ENCODE data around the gene SRRM3.
"Not testable (repeated sequence)": the region's sequence is repeated elsewhere in the genome, so short reads cannot be mapped to it uniquely, and the experiment has no call there.

The SRRM3 gene

GRCh38 chr7:76310102-76310957 is 108.6 kb downstream of the SRRM3 start:
- peaks cover 6% of the 10 kb centered on the region for H3K4me1 Mint-ChIP-seq
- H3K9me3 Mint-ChIP-seq = no peaks in the 10 kb centered on the region
- DNase-seq (ENCODE audit: low spot score in 2 of 2) (no peak), ATAC-seq (replicated peaks; ENCODE audit: extremely low read depth, poor library complexity, severe bottlenecking) (no peak)
- H3K27ac Mint-ChIP-seq (ENCODE audit: low read depth) = no peak overlapping the region
- peaks cover 2% of the 10 kb centered on the region for H3K36me3 Mint-ChIP-seq (ENCODE audit: insufficient read depth)
- H3K4me3 Mint-ChIP-seq = no peak overlapping the region
- H3K27me3 Mint-ChIP-seq = no peaks in the 10 kb centered on the region

GRCh38 chr7:76311838-76312237 is 110.1 kb downstream of the SRRM3 start:
- not testable (repeated sequence) for DNase-seq (ENCODE audit: low spot score in 2 of 2); H3K9me3 Mint-ChIP-seq; H3K36me3 Mint-ChIP-seq (ENCODE audit: insufficient read depth); ATAC-seq (replicated peaks; ENCODE audit: extremely low read depth, poor library complexity, severe bottlenecking); H3K4me1 Mint-ChIP-seq; H3K4me3 Mint-ChIP-seq; H3K27me3 Mint-ChIP-seq; H3K27ac Mint-ChIP-seq (ENCODE audit: low read depth)

GRCh38 chr7:76314042-76314721 is 112.5 kb downstream of the SRRM3 start:
- peaks cover 23% of the 10 kb centered on the region for H3K4me1 Mint-ChIP-seq
- H3K4me3 Mint-ChIP-seq = peak overlapping the region; percentile 23
- DNase-seq (ENCODE audit: low spot score in 2 of 2) (peak; percentile 91 to 97), ATAC-seq (replicated peaks; ENCODE audit: extremely low read depth, poor library complexity, severe bottlenecking) (peak; percentile 45)
- H3K27ac Mint-ChIP-seq (ENCODE audit: low read depth) = no peak overlapping the region
- H3K9me3 Mint-ChIP-seq = no peaks in the 10 kb centered on the region
- peaks cover 13% of the 10 kb centered on the region for H3K36me3 Mint-ChIP-seq (ENCODE audit: insufficient read depth)
- no peaks in the 10 kb centered on the region for H3K27me3 Mint-ChIP-seq

GRCh38 chr7:76314740-76315139 is 113.0 kb downstream of the SRRM3 start:
- not testable (repeated sequence) for DNase-seq (ENCODE audit: low spot score in 2 of 2); H3K9me3 Mint-ChIP-seq; H3K4me3 Mint-ChIP-seq; H3K27ac Mint-ChIP-seq (ENCODE audit: low read depth); ATAC-seq (replicated peaks; ENCODE audit: extremely low read depth, poor library complexity, severe bottlenecking); H3K27me3 Mint-ChIP-seq
- Mint-ChIP-seq H3K4me1 (peaks cover 24% of the 10 kb centered on the region), H3K36me3 (ENCODE audit: insufficient read depth) (peaks cover 13% of the 10 kb centered on the region)

GRCh38 chr7:76315364-76315763 is 113.7 kb downstream of the SRRM3 start:
- DNase-seq (ENCODE audit: low spot score in 2 of 2) = no peak

GRCh38 chr7:76316984-76317781 is 115.5 kb downstream of the SRRM3 start:
- H3K36me3 Mint-ChIP-seq (ENCODE audit: insufficient read depth) = peaks cover 16% of the 10 kb centered on the region
- no peak for ATAC-seq (replicated peaks; ENCODE audit: extremely low read depth, poor library complexity, severe bottlenecking)
- no peak for DNase-seq (ENCODE audit: low spot score in 2 of 2)
- no peaks in the 10 kb centered on the region for H3K27me3 Mint-ChIP-seq
- peak overlapping the region; percentile 87 for H3K27ac Mint-ChIP-seq (ENCODE audit: low read depth)
- H3K9me3 Mint-ChIP-seq = no peaks in the 10 kb centered on the region
- H3K4me3 Mint-ChIP-seq = peak overlapping the region; percentile 93
- peaks cover 24% of the 10 kb centered on the region for H3K4me1 Mint-ChIP-seq

More at GRCh38 chr7:76315364-76315763, 113.7 kb downstream of the SRRM3 start:
- H3K27me3 Mint-ChIP-seq = no peaks in the 10 kb centered on the region
- peaks cover 24% of the 10 kb centered on the region for H3K4me1 Mint-ChIP-seq
- H3K27ac Mint-ChIP-seq (ENCODE audit: low read depth) = no peak overlapping the region
- H3K9me3 Mint-ChIP-seq = no peaks in the 10 kb centered on the region
- H3K36me3 Mint-ChIP-seq (ENCODE audit: insufficient read depth) = peaks cover 16% of the 10 kb centered on the region
- H3K4me3 Mint-ChIP-seq = no peak overlapping the region
- no peak for ATAC-seq (replicated peaks; ENCODE audit: extremely low read depth, poor library complexity, severe bottlenecking)

GRCh38 chr7:76317782-76318487 is 116.2 kb downstream of the SRRM3 start:
- Mint-ChIP-seq H3K9me3 (no peaks in the 10 kb centered on the region), H3K4me3 (peak overlapping the region; percentile 93), H3K27me3 (no peaks in the 10 kb centered on the region), H3K36me3 (ENCODE audit: insufficient read depth) (peaks cover 16% of the 10 kb centered on the region), H3K4me1 (peaks cover 24% of the 10 kb centered on the region), H3K27ac (ENCODE audit: low read depth) (peak overlapping the region; percentile 87)
- peak; percentile 97 for ATAC-seq (replicated peaks; ENCODE audit: extremely low read depth, poor library complexity, severe bottlenecking)
- peak; percentile 88 to 91 for DNase-seq (ENCODE audit: low spot score in 2 of 2)

- H3K27me3 Mint-ChIP-seq = no peaks in the 10 kb centered on the region
- H3K27ac Mint-ChIP-seq (ENCODE audit: low read depth) = peak overlapping the region; percentile 87
- H3K36me3 Mint-ChIP-seq (ENCODE audit: insufficient read depth) = peaks cover 16% of the 10 kb centered on the region
- ATAC-seq (replicated peaks; ENCODE audit: extremely low read depth, poor library complexity, severe bottlenecking) = peak; percentile 63
- peaks cover 24% of the 10 kb centered on the region for H3K4me1 Mint-ChIP-seq
- DNase-seq (ENCODE audit: low spot score in 2 of 2) = peak; percentile 37 to 44
- H3K9me3 Mint-ChIP-seq = no peaks in the 10 kb centered on the region
- peak overlapping the region; percentile 93 for H3K4me3 Mint-ChIP-seq
These were observed 117.0 kb downstream of the SRRM3 start for GRCh38 chr7:76318488-76319353.

- Mint-ChIP-seq H3K27me3 (no peaks in the 10 kb centered on the region), H3K4me1 (peaks cover 24% of the 10 kb centered on the region), H3K9me3 (no peaks in the 10 kb centered on the region), H3K36me3 (ENCODE audit: insufficient read depth) (peaks cover 31% of the 10 kb centered on the region), H3K4me3 (no peak overlapping the region), H3K27ac (ENCODE audit: low read depth) (no peak overlapping the region)
- DNase-seq (ENCODE audit: low spot score in 2 of 2) = no peak
- ATAC-seq (replicated peaks; ENCODE audit: extremely low read depth, poor library complexity, severe bottlenecking) = no peak
These were observed 123.4 kb downstream of the SRRM3 start for GRCh38 chr7:76325092-76325491.

GRCh38 chr7:76325811-76326210 is 124.1 kb downstream of the SRRM3 start:
- no peak for ATAC-seq (replicated peaks; ENCODE audit: extremely low read depth, poor library complexity, severe bottlenecking)
- H3K9me3 Mint-ChIP-seq = no peaks in the 10 kb centered on the region
- H3K36me3 Mint-ChIP-seq (ENCODE audit: insufficient read depth) = peaks cover 35% of the 10 kb centered on the region
- H3K4me3 Mint-ChIP-seq = no peak overlapping the region
- H3K27me3 Mint-ChIP-seq = no peaks in the 10 kb centered on the region
- DNase-seq (ENCODE audit: low spot score in 2 of 2) = no peak
- H3K27ac Mint-ChIP-seq (ENCODE audit: low read depth) = no peak overlapping the region
- H3K4me1 Mint-ChIP-seq = peaks cover 28% of the 10 kb centered on the region

- peaks cover 29% of the 10 kb centered on the region for H3K4me1 Mint-ChIP-seq
- no peaks in the 10 kb centered on the region for H3K9me3 Mint-ChIP-seq
- H3K4me3 Mint-ChIP-seq = no peak overlapping the region
- no peak for DNase-seq (ENCODE audit: low spot score in 2 of 2)
- peaks cover 37% of the 10 kb centered on the region for H3K36me3 Mint-ChIP-seq (ENCODE audit: insufficient read depth)
- no peak for ATAC-seq (replicated peaks; ENCODE audit: extremely low read depth, poor library complexity, severe bottlenecking)
- H3K27ac Mint-ChIP-seq (ENCODE audit: low read depth) = no peak overlapping the region
- no peaks in the 10 kb centered on the region for H3K27me3 Mint-ChIP-seq
These were observed 125.0 kb downstream of the SRRM3 start for GRCh38 chr7:76326646-76327233.
